Activated naive CD4-positive, alpha-beta T cell treated with anti-CD3 and anti-CD28 coated beads, Interleukin-2, amount 50 U/mL, for 72 hours (primary cell): ENCODE measurements around the gene TMEM215. TPM values are rescaled to one million over a fixed set of nuclear protein-coding genes. Genes with fewer than 3 reads are reported as not detected.

ENCODE experiments used
- ATAC-seq, 2 donors: fragments of 150-1000 bp; cut with Tn5 transposase; 2 replicates each; pipeline ENCODE4 v1.10.0; 2021; ENCODE audit warnings: mild to moderate bottlenecking in 2 of 2, moderate library complexity in 2 of 2
- DNase-seq, 2 donors: peaks; one replicate each; pipeline ENCODE4 v3.0.0; 2021 to 2022; ENCODE audit warnings: low spot score in 2 of 2
- H3K27ac Mint-ChIP-seq, 2 donors: one replicate each; pipeline ENCODE4 v1.8.0; 2022; ENCODE audit warnings: mild to moderate bottlenecking in 2 of 2, mixed read lengths in 2 of 2
- H3K36me3 Mint-ChIP-seq, 2 donors: one replicate each; pipeline ENCODE4 v1.8.0; 2022; ENCODE audit warnings: mixed read lengths in 2 of 2
- H3K9me3 Mint-ChIP-seq, 2 donors: one replicate each; pipeline ENCODE4 v1.8.0; 2022; ENCODE audit warnings: mixed read lengths in 2 of 2
- total RNA-seq, 2 donors: library from RNA; stranded (reverse); gene quantifications; one replicate each; pipeline ENCODE4 v1.2.3, GENCODE V29; 2022

Gene TMEM215
- total RNA-seq, 2 donors from 2014 or later, result not detected

- no peak for ATAC-seq
- Mint-ChIP-seq H3K9me3 (no peaks in the 10 kb centered on the region), H3K36me3 (no peaks in the 10 kb centered on the region), H3K27ac (no peak overlapping the region)
- DNase-seq, result no peak
Measured at GRCh38 chr9:32820322-32820721, 37.0 kb downstream of the TMEM215 start.

GRCh38 chr9:32823101-32823500 lies 39.8 kb downstream of the TMEM215 start:
- no peak for DNase-seq
- no peaks in the 10 kb centered on the region for H3K36me3 Mint-ChIP-seq
- H3K27ac Mint-ChIP-seq, result no peak overlapping the region
- H3K9me3 Mint-ChIP-seq, result no peaks in the 10 kb centered on the region
- no peak for ATAC-seq

GRCh38 chr9:32823551-32823950 lies 40.2 kb downstream of the TMEM215 start:
- ATAC-seq (no peak), DNase-seq (no peak)
- no peaks in the 10 kb centered on the region for H3K36me3 Mint-ChIP-seq
- no peaks in the 10 kb centered on the region for H3K9me3 Mint-ChIP-seq
- no peak overlapping the region for H3K27ac Mint-ChIP-seq

GRCh38 chr9:32825203-32825602 lies 41.9 kb downstream of the TMEM215 start:
- Mint-ChIP-seq H3K36me3 (no peaks in the 10 kb centered on the region), H3K27ac (no peak overlapping the region), H3K9me3 (no peaks in the 10 kb centered on the region)
- DNase-seq (no peak), ATAC-seq (no peak)

- DNase-seq, result no peak
- ATAC-seq, result no peak
- Mint-ChIP-seq H3K27ac (no peak overlapping the region), H3K9me3 (no peaks in the 10 kb centered on the region), H3K36me3 (no peaks in the 10 kb centered on the region)
Measured at GRCh38 chr9:32828861-32829260, 45.5 kb downstream of the TMEM215 start.

GRCh38 chr9:32832346-32832745 lies 49.0 kb downstream of the TMEM215 start:
- no peak for DNase-seq
- no peak for ATAC-seq
- H3K9me3 Mint-ChIP-seq, result no peaks in the 10 kb centered on the region
- H3K27ac Mint-ChIP-seq, result no peak overlapping the region
- no peaks in the 10 kb centered on the region for H3K36me3 Mint-ChIP-seq

Other genes starting within 250 kb of the TMEM215 start
- 10 to 100 TPM; 15.3 to 19.5 TPM for gene SMIM27, start 231.2 kb upstream of the TMEM215 start, total RNA-seq
- gene TOPORS, start 231.0 kb upstream of the TMEM215 start, total RNA-seq, result 10 to 100 TPM; 14.1 to 20.9 TPM
- gene NDUFB6, start 210.4 kb upstream of the TMEM215 start, total RNA-seq, result 10 to 100 TPM; 42.9 to 83.9 TPM
- not detected for gene TAF1L, start 147.9 kb upstream of the TMEM215 start, total RNA-seq
- gene APTX, start 218.1 kb downstream of the TMEM215 start, total RNA-seq, result 10 to 100 TPM; 50.7 to 53.9 TPM
- gene DNAJA1, start 241.7 kb downstream of the TMEM215 start, total RNA-seq, result 100 to 1,000 TPM; 134 to 139 TPM